HG02981 (cell line): ENCODE measurements around the gene ASB1.

ENCODE experiments used
- ATAC-seq: cut with Tn5 transposase; IDR thresholded peaks from one replicate; pipeline ENCODE4 v1.9.1; 2021; ENCODE audit warnings: mild to moderate bottlenecking, moderate library complexity; ENCODE audit not compliant: unreplicated experiment

Gene ASB1

DNA sequence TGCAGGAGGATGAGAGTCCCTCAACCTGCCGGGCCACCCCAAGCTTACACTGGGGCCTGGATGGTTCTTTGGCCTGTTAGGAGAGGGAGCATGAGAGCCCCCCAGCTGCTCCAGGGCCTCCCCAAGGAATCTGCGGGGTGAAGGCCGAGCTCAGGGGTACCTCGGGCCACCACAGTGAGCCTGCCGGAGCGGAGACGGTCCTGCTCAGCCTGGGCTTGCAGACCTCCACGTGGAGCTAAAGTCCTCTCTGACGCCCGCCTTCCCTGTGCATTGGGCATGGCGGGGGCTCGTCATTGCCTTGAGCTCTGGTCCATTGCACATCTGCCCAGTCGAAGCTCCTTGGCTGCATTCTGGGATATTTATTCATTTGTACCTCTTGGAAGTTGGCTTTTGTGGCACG is 62.7 kb downstream of the ASB1 start:
- ATAC-seq = no peak

DNA sequence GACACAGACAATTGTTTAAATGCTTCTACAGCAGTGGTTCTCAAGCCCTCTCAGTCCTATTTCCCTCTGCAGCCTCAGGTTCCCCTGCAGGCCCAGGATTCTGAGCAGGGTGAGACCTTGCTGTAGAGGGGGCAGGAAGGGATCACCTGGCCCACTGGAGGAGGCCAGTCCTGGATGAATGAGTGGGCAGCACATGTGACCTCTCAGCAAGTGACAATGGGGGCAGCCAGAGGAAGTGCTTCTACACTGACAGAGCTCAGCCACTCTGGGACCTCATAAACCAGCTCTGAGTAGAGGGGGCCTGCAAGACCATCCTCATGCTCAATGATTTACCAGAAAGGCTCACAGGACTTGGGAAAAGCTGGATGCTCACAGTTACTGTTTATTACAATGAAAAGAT is 63.2 kb downstream of the ASB1 start:
- ATAC-seq = no peak

DNA sequence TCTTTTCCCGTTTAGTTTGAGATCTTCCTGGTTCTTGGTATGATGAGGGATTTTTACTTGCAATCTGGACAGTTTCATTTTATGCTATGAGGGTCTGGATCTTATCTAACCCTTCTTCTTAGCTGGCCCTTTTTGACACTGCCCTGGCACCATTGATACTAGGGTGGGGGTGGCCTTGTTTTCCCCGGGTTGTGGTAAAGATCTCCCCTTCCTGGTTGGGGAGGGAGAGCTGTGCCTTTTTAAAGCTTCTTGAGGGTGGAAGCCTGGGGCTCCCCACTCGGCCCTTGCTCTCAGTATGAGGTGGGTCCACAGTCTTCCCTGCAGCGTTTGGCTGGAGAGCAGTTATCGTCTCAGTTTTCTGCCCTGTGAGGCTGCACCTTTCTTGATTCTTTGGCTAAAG is 66.1 kb downstream of the ASB1 start:
- ATAC-seq = no peak

DNA sequence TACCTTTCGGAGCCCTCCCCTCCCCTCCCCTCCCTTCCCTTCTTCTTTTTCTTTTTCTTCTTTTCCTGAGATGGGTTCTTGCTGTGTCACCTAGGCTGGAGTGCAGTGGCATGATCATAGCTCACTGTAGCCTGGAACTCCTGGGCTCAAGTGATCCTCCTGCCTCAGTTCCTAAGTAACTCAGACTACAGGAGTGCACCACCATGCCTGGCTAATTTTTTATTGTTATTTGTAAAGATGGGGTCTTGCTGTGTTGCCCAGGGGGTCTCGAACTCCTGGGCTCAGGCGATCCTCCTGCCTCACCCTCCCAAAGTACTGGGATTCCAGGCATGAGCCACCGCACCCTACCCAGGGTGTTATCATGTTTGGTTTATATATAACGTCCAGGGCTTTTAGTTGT is 66.7 kb downstream of the ASB1 start:
- no peak for ATAC-seq

DNA sequence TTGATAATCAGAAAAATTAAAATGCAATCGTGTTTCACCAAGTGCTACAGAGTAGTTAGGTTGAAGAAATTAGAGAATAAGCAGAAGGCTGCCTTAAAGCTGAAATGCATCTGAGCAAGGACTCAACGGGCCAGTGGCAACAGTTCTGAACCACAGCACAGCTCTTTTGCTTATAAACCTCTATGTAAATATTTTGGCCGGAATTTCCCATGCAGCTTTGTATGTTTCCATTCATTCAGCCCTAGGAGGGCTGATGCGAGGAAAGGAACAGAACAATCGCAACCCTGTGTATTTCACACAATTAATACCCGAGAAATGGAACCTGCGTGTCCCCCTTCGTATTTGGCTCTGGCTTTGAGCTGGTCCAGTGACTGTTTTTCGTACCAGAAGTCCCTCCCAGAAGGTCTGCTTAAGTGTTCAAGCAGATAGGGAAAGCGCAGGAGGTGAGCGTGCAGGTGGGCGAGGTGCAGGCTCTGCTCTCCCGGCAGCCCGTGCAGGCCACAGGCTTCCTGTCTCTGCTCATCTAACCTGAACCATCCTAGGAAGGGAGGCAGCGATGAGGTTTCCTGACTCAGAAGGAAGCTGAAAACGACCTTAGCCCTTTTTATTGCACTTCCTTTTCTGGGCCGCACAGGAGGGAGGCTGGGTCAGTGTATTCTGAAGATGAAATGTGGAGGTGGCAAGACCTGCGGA is 67.3 kb downstream of the ASB1 start:
- ATAC-seq = no peak

DNA sequence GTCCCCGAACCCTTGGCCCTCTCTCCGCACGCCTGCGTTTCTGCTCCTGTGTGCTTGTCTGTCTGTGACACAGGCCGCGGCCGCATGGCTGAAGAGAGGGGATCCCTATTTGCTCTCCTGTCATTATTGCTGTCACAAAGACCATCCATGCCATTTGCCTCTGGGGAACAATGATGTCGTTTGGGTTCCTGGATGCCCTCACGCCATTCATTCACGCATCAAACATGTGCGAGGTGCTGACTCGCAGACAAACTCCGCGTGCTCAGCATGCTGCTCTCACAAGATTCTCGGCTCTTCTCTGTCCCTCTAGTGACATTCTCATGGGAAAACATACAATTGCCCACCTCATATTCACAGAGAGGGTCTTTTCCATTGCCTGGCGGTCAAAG is 67.8 kb downstream of the ASB1 start:
- ATAC-seq = no peak

DNA sequence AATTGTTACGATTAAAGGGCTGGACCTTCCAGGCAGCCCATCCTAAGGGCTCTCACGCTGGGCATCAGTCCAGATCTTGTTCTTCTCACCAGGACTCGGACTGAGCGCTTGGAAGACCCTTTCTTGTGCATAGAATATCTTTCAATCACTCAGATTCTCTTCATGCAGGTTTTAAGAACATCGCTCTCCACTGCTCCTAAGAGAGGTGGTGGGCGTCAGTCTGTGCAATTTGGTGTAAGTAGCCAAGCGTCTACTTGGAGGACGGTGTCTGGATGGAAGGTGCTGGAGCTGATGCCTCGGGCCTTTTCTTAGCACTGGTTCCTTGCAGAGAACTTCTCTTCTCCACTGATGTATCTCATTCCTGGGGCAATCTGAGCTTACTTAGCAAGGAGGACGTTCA is 68.7 kb downstream of the ASB1 start:
- ATAC-seq = no peak

DNA sequence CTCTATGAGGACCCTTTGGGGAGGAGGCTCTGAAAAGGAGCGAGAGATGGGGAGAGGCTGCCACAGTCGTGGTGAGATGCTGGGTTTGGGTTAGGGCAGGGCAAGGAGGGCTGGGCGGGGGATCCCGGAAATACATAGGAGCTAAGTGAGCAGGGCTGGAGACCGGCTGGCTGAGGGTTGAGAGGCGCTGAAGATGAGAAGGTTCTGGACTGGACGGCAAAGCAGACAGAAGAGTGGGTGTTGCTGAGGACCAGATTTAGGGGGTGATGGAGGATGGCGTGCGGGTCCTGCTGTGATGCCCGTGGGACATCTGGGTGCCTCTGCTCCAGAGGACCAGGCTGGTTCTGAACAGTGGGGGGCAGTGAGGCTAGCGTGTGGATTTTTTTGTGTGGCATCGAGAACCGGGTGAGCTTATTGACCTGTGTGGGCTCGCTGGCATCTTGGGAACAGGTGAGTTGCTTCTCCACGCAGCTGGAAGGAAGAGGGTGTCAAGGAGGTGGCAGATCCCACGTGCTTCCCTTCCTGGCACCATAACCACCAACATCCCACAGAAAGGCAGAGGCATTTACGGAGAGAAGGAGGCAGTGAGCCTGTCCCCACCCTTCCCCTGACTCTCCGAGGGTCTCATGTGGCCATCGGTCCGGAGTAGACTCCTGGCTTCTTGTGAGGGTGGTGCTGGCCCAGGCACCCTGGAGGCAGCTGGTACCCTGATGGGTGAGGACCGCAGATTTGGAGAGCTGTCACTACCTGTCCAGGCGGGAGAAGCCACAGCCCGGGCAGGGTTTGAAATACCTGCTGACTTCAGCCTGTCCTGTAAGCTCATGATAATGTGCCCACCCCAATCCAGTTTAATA is 70.3 kb downstream of the ASB1 start:
- no peak for ATAC-seq

DNA sequence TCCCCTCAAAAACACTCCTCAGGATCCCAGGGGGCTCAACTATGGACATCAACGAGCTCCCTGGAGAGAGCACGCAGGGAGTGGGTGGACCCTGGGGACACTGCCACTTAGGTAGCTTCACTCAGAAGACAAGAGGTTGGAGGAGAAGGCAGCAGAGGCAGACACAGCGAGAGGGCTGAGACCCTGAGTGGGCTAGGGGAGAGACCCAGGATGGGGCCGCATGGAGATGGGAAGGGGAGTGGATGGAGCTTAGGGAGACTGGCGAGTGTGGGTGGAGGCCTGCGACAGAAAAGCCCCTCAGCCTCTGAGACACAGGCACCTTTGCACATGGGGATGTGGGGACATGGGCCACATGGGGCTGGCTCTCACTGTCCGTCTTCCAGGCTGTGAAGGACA is 70.9 kb downstream of the ASB1 start:
- ATAC-seq = no peak

DNA sequence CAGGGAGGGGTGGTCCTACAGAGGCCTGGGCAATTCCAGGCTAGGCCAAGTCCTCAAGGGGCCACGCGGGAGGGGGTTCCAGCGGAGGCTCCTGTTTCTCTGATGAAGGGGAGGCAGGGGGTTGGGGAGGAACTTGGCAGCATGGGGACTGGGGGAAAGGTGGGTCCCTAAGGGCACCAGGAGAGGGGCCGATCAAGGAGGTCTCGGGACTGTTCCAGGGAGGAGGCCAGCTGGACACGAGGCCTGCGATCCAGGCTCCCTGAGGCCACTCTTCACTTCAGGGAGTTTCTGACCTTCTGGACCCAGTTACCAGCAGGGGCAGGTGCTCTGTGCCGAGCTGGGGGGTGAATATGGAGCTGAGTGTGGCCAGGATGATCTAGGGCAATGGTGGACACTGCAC is 71.5 kb downstream of the ASB1 start:
- ATAC-seq = no peak

DNA sequence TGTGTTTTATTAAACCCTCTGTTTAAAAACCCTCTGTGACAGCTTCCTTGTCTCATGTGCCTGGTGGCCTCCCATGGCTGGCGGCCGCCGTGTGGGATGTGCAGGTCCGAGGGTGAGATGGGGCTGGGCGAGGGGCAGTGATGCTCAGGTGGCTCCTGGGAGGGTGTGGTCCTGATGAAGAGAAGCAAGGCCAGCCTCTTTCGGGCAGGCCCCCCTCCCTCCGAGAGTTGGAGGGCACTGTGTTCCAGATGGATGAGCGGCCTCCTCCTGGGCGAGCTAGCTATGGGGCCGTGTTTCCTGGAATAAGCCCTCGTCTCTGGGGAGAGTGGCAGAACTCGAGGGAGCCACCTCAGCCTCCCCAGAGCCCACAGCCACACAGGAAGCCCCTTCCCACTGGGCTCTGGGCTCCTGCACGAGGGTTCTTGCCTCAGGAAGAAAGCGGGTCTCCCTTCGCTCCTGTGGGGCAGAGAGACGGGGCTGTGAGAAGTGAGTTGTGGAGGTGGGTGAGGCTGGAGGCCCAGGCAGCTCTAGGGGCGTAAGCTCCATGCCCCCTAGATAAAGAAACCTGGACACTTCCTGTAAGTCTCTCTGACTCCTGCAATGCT is 72.1 kb downstream of the ASB1 start:
- ATAC-seq = no peak

DNA sequence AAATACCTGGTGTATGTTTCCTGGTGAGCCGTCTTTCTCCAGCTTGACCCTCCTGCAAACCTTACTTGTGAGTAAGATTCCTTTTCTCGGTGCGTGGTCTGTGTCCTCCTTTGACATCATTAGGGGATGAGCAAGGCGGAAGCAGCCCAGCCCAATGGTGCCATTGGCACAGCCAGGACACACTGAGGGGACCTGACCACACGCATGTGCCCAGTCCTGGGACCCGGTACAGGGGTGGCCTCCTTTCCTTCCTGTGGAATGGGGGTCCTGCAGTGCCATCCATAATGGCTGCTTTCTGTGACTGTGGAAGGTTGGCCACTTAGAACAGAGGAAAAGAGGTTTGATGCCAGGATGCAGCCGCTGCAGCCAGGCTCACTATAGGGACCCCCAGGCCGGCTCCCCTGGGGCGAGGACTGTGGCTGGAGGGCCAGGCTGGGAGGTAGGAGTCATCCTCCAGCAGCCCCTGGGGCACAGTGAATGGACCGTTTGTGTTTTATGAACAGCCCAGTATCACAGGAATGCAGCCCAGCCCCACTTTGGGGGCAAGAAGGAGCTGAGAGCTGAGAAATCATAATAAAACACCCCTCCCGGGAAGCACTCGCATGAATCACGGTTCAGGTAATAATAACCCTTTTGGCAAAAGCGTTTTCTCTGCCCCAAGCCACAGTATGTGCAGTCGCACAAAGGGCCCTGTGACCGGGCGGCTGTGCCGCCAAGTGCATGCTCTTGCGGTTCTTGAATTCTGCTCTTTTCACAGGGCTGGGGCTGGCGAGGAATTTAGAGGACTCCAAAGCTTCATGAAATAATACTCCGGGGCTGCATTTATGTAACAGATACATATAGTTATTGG is 73.2 kb downstream of the ASB1 start:
- no peak for ATAC-seq

DNA sequence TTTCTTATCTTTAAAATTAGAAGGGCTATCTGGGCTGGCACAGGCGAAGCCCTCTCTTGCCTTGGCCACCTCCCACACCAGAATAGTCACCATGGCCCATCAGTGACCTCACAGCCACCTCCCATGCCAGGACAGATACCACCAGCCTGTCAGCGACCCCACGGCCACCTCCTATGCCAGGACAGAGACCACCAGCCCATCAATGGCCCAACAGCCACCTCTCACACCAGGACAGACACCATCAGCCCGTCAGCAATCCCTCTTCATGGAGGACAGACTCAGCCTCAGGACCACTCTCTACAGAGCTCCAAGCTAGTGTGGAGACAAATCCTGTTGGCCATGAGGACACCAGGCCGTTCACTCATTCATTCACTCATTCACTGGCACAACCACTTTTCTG is 74.6 kb downstream of the ASB1 start:
- no peak for ATAC-seq
